ENCODE measurements around the gene CHI3L2.

Gene CHI3L2

GRCh38 chr1:111222308-111223125, 5.0 kb upstream of the CHI3L2 start:
- H3K27ac ChIP-seq (ENCODE audit: low read depth, low read length), result no peak overlapping the region
- no peaks in the 10 kb centered on the region for H3K36me3 ChIP-seq (ENCODE audit: control insufficient read depth, insufficient read depth, low read length)
- H3K9ac ChIP-seq (ENCODE audit: low read depth, low read length), result no peak overlapping the region
- H3K27me3 ChIP-seq (ENCODE audit: control insufficient read depth, insufficient read depth, low read length), result peaks cover 3% of the 10 kb centered on the region; the same call in 1 of the 2 replicates
- no peaks in the 10 kb centered on the region for H3K9me3 ChIP-seq (ENCODE audit: control insufficient read depth, insufficient read depth, low read length)
- H3K4me1 ChIP-seq (ENCODE audit: control insufficient read depth, insufficient read depth, low read length), result peaks cover 20% of the 10 kb centered on the region; the same call in 1 of the 2 replicates
- no peak overlapping the region for H3K4me3 ChIP-seq (ENCODE audit: low read depth, low read length)

- H3K27me3 ChIP-seq (ENCODE audit: control insufficient read depth, insufficient read depth, low read length), result peaks cover 3% of the 10 kb centered on the region; the same call in 1 of the 2 replicates
- no peak overlapping the region for H3K27ac ChIP-seq (ENCODE audit: low read depth, low read length)
- H3K9me3 ChIP-seq (ENCODE audit: control insufficient read depth, insufficient read depth, low read length), result no peaks in the 10 kb centered on the region
- peaks cover 20% of the 10 kb centered on the region; the same call in 1 of the 2 replicates for H3K4me1 ChIP-seq (ENCODE audit: control insufficient read depth, insufficient read depth, low read length)
- H3K9ac ChIP-seq (ENCODE audit: low read depth, low read length), result no peak overlapping the region
- no peaks in the 10 kb centered on the region for H3K36me3 ChIP-seq (ENCODE audit: control insufficient read depth, insufficient read depth, low read length)
- H3K4me3 ChIP-seq (ENCODE audit: low read depth, low read length), result no peak overlapping the region
Measured at GRCh38 chr1:111223126-111223685, 4.3 kb upstream of the CHI3L2 start.

- Histone ChIP-seq H3K36me3 (ENCODE audit: control insufficient read depth, insufficient read depth, low read length) (no peaks in the 10 kb centered on the region), H3K9ac (ENCODE audit: low read depth, low read length) (no peak overlapping the region), H3K9me3 (ENCODE audit: control insufficient read depth, insufficient read depth, low read length) (no peaks in the 10 kb centered on the region), H3K27ac (ENCODE audit: low read depth, low read length) (no peak overlapping the region), H3K27me3 (ENCODE audit: control insufficient read depth, insufficient read depth, low read length) (peaks cover 3% of the 10 kb centered on the region; the same call in 1 of the 2 replicates), H3K4me3 (ENCODE audit: low read depth, low read length) (no peak overlapping the region), H3K4me1 (ENCODE audit: control insufficient read depth, insufficient read depth, low read length) (peaks cover 20% of the 10 kb centered on the region; the same call in 1 of the 2 replicates)
Measured at GRCh38 chr1:111225091-111225490, 2.4 kb upstream of the CHI3L2 start.

- H3K4me3 ChIP-seq (ENCODE audit: low read depth, low read length), result no peak overlapping the region
- no peak overlapping the region for H3K27ac ChIP-seq (ENCODE audit: low read depth, low read length)
- peaks cover 3% of the 10 kb centered on the region; the same call in 1 of the 2 replicates for H3K27me3 ChIP-seq (ENCODE audit: control insufficient read depth, insufficient read depth, low read length)
- no peaks in the 10 kb centered on the region for H3K36me3 ChIP-seq (ENCODE audit: control insufficient read depth, insufficient read depth, low read length)
- no peak overlapping the region for H3K9ac ChIP-seq (ENCODE audit: low read depth, low read length)
- H3K4me1 ChIP-seq (ENCODE audit: control insufficient read depth, insufficient read depth, low read length), result peaks cover 20% of the 10 kb centered on the region; the same call in 1 of the 2 replicates
- no peaks in the 10 kb centered on the region for H3K9me3 ChIP-seq (ENCODE audit: control insufficient read depth, insufficient read depth, low read length)
Measured at GRCh38 chr1:111225717-111226400, 1.7 kb upstream of the CHI3L2 start.

GRCh38 chr1:111227851-111228747, 586 bp downstream of the CHI3L2 start:
- H3K9ac ChIP-seq (ENCODE audit: low read depth, low read length), result no peak overlapping the region

GRCh38 chr1:111228748-111229126, 1.2 kb downstream of the CHI3L2 start:
- Histone ChIP-seq H3K36me3 (ENCODE audit: control insufficient read depth, insufficient read depth, low read length) (no peaks in the 10 kb centered on the region), H3K9ac (ENCODE audit: low read depth, low read length) (no peak overlapping the region), H3K27me3 (ENCODE audit: control insufficient read depth, insufficient read depth, low read length) (peaks cover 3% of the 10 kb centered on the region; the same call in 1 of the 2 replicates), H3K27ac (ENCODE audit: low read depth, low read length) (peak overlapping the region; percentile 59), H3K4me1 (ENCODE audit: control insufficient read depth, insufficient read depth, low read length) (peaks cover 8% of the 10 kb centered on the region; the same call in 1 of the 2 replicates), H3K4me3 (ENCODE audit: low read depth, low read length) (no peak overlapping the region), H3K9me3 (ENCODE audit: control insufficient read depth, insufficient read depth, low read length) (no peaks in the 10 kb centered on the region)

More at GRCh38 chr1:111227851-111228747, 586 bp downstream of the CHI3L2 start:
- Histone ChIP-seq H3K27ac (ENCODE audit: low read depth, low read length) (peak overlapping the region; percentile 59), H3K9me3 (ENCODE audit: control insufficient read depth, insufficient read depth, low read length) (no peaks in the 10 kb centered on the region), H3K27me3 (ENCODE audit: control insufficient read depth, insufficient read depth, low read length) (peaks cover 3% of the 10 kb centered on the region; the same call in 1 of the 2 replicates), H3K4me3 (ENCODE audit: low read depth, low read length) (no peak overlapping the region), H3K4me1 (ENCODE audit: control insufficient read depth, insufficient read depth, low read length) (peaks cover 11% of the 10 kb centered on the region; the same call in 1 of the 2 replicates), H3K36me3 (ENCODE audit: control insufficient read depth, insufficient read depth, low read length) (no peaks in the 10 kb centered on the region)

- H3K4me3 ChIP-seq (ENCODE audit: low read depth, low read length), result no peak overlapping the region
- peaks cover 3% of the 10 kb centered on the region; the same call in 1 of the 2 replicates for H3K27me3 ChIP-seq (ENCODE audit: control insufficient read depth, insufficient read depth, low read length)
- no peaks in the 10 kb centered on the region for H3K9me3 ChIP-seq (ENCODE audit: control insufficient read depth, insufficient read depth, low read length)
- H3K9ac ChIP-seq (ENCODE audit: low read depth, low read length), result no peak overlapping the region
- no peak overlapping the region for H3K27ac ChIP-seq (ENCODE audit: low read depth, low read length)
- no peaks in the 10 kb centered on the region for H3K4me1 ChIP-seq (ENCODE audit: control insufficient read depth, insufficient read depth, low read length)
- H3K36me3 ChIP-seq (ENCODE audit: control insufficient read depth, insufficient read depth, low read length), result no peaks in the 10 kb centered on the region
Measured at GRCh38 chr1:111232134-111232533, 4.6 kb downstream of the CHI3L2 start.

- no peaks in the 10 kb centered on the region for H3K36me3 ChIP-seq (ENCODE audit: control insufficient read depth, insufficient read depth, low read length)
- H3K4me1 ChIP-seq (ENCODE audit: control insufficient read depth, insufficient read depth, low read length), result peaks cover 7% of the 10 kb centered on the region; the same call in 1 of the 2 replicates
- no peak overlapping the region for H3K4me3 ChIP-seq (ENCODE audit: low read depth, low read length)
- no peak overlapping the region for H3K27ac ChIP-seq (ENCODE audit: low read depth, low read length)
- no peaks in the 10 kb centered on the region for H3K27me3 ChIP-seq (ENCODE audit: control insufficient read depth, insufficient read depth, low read length)
- H3K9ac ChIP-seq (ENCODE audit: low read depth, low read length), result no peak overlapping the region
- H3K9me3 ChIP-seq (ENCODE audit: control insufficient read depth, insufficient read depth, low read length), result no peaks in the 10 kb centered on the region
Measured at GRCh38 chr1:111234258-111234657, 6.7 kb downstream of the CHI3L2 start.

GRCh38 chr1:111234866-111235265, 7.4 kb downstream of the CHI3L2 start:
- no peak overlapping the region for H3K9ac ChIP-seq (ENCODE audit: low read depth, low read length)
- H3K4me1 ChIP-seq (ENCODE audit: control insufficient read depth, insufficient read depth, low read length), result peaks cover 7% of the 10 kb centered on the region; the same call in 1 of the 2 replicates
- H3K27me3 ChIP-seq (ENCODE audit: control insufficient read depth, insufficient read depth, low read length), result no peaks in the 10 kb centered on the region
- no peaks in the 10 kb centered on the region for H3K9me3 ChIP-seq (ENCODE audit: control insufficient read depth, insufficient read depth, low read length)
- no peaks in the 10 kb centered on the region for H3K36me3 ChIP-seq (ENCODE audit: control insufficient read depth, insufficient read depth, low read length)
- H3K27ac ChIP-seq (ENCODE audit: low read depth, low read length), result no peak overlapping the region
- H3K4me3 ChIP-seq (ENCODE audit: low read depth, low read length), result no peak overlapping the region

- H3K9ac ChIP-seq (ENCODE audit: low read depth, low read length), result no peak overlapping the region
- H3K9me3 ChIP-seq (ENCODE audit: control insufficient read depth, insufficient read depth, low read length), result no peaks in the 10 kb centered on the region
- H3K27ac ChIP-seq (ENCODE audit: low read depth, low read length), result no peak overlapping the region
- no peaks in the 10 kb centered on the region for H3K36me3 ChIP-seq (ENCODE audit: control insufficient read depth, insufficient read depth, low read length)
- H3K27me3 ChIP-seq (ENCODE audit: control insufficient read depth, insufficient read depth, low read length), result no peaks in the 10 kb centered on the region
- no peak overlapping the region for H3K4me3 ChIP-seq (ENCODE audit: low read depth, low read length)
- peaks cover 7% of the 10 kb centered on the region; the same call in 1 of the 2 replicates for H3K4me1 ChIP-seq (ENCODE audit: control insufficient read depth, insufficient read depth, low read length)
Measured at GRCh38 chr1:111236379-111236778, 8.9 kb downstream of the CHI3L2 start.

Data from HUES48 (cell line).